ENCODE results near the gene MYG1. TPM values are rescaled to one million over a fixed set of nuclear protein-coding genes. Genes with fewer than 3 reads are reported as not detected.
"Not testable (repeated sequence)": the region's sequence is repeated elsewhere in the genome, so short reads cannot be mapped to it uniquely, and the experiment has no call there.

MYG1 gene
- total RNA-seq, 1 donor from 2014 or later: 50.1 TPM

DNA sequence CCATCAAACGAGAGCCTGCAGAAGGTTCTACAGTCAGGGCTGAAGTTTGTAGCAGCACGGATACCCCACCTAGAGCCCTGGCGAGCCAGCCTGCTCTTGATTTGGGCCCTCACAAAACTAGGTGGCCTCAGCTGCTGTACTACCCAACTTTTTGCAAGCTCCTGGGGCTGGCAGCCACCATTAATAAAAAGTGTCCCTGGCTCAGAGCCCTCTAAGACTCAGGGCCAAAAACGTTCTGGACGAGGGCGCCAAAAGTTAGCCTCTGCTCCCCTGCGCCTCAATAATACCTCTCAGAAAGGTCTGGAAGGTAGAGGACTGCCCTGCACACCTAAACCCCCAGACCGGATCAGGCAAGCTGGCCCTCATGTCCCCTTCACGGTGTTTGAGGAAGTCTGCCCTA is 13.0 kb upstream of the MYG1 start:
- no peak overlapping the region for H3K4me3 ChIP-seq (ENCODE audit: low read length in 3 of 3)
- H3K27me3 ChIP-seq (ENCODE audit: control insufficient read depth in 3 of 3, insufficient read depth in 3 of 3, low read length in 3 of 3): no peaks in the 10 kb centered on the region
- no peaks in the 10 kb centered on the region for H3K36me3 ChIP-seq (ENCODE audit: control insufficient read depth in 3 of 3, insufficient read depth in 3 of 3, low read length in 3 of 3)
- no peak overlapping the region for H3K9ac ChIP-seq (ENCODE audit: low read depth in 1 of 3, low read length in 3 of 3)
- no peak overlapping the region for H3K27ac ChIP-seq (ENCODE audit: low read depth, low read length)
- H3K4me1 ChIP-seq (ENCODE audit: control insufficient read depth in 3 of 3, insufficient read depth in 3 of 3, low read length in 3 of 3): no peaks in the 10 kb centered on the region
- no peaks in the 10 kb centered on the region for H3K9me3 ChIP-seq (ENCODE audit: control insufficient read depth in 3 of 3, low read length in 3 of 3)

DNA sequence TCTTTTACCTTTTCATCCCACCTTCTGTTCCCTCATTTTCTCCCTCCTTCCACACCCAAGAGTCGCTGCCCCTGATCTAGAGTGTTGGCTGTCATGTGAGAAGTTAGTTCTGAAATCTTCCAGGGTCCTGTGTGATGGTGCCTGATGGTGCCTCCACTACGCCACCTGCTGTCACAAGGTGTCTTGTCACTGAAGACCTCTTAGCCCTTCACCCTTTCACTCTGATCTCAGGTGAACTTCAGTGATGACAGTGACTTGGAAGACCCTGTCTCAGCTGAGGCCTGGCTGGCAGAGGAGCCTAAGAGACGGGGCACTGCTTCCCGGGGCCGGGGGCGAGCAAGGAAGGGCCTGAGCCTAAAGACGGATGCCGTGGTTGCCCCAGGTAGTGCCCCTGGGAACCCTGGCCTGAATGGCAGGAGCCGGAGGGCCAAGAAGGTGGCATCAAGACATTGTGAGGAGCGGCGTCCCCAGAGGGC is 11.7 kb upstream of the MYG1 start:
- no peaks in the 10 kb centered on the region for H3K4me1 ChIP-seq (ENCODE audit: control insufficient read depth in 3 of 3, insufficient read depth in 3 of 3, low read length in 3 of 3)
- no peaks in the 10 kb centered on the region for H3K36me3 ChIP-seq (ENCODE audit: control insufficient read depth in 3 of 3, insufficient read depth in 3 of 3, low read length in 3 of 3)
- H3K9me3 ChIP-seq (ENCODE audit: control insufficient read depth in 3 of 3, low read length in 3 of 3): no peaks in the 10 kb centered on the region
- H3K9ac ChIP-seq (ENCODE audit: low read depth in 1 of 3, low read length in 3 of 3): peak overlapping the region in 1 of 3 donors; percentile 3
- no peak overlapping the region for H3K27ac ChIP-seq (ENCODE audit: low read depth, low read length)
- H3K27me3 ChIP-seq (ENCODE audit: control insufficient read depth in 3 of 3, insufficient read depth in 3 of 3, low read length in 3 of 3): no peaks in the 10 kb centered on the region
- H3K4me3 ChIP-seq (ENCODE audit: low read length in 3 of 3): no peak overlapping the region

DNA sequence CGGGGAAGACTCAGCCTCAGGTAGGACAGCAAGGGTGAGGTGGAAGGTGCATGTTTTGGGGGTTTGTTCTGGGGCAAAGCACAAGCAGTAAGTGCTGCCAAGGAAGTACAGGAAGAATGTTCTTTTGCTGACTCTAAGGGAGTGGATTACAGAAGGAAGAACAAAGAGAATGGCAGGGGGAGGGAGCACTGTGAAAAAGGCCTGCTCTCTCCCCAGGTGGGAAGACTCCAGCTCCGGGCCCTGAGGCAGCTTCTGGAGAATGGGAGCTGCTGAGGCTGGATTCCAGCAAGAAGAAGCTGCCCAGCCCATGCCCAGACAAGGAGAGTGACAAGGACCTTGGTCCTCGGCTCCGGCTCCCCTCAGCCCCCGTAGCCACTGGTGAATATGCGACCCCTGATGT is 11.2 kb upstream of the MYG1 start:
- peak overlapping the region in 1 of 3 donors; percentile 3 for H3K9ac ChIP-seq (ENCODE audit: low read depth in 1 of 3, low read length in 3 of 3)

DNA sequence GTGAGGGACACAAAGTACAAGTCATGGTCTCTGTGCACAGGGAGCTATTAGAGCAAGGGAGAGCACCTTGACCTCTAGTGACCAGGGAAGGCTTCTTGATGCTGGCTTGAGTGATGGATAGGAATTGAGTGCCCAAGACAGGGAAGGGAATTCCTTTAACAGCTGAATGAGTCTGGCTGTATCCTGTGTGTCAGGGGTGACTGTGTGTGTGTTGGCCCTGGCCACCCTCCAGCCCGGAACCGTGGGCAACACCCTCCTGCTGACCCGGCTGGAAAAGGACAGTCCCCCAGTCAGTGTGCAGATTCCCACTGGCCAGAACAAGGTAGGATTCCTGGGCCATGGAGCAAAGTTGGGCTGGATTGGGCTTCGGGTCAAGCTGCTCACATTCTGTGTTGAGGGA is 9.6 kb upstream of the MYG1 start:
- Histone ChIP-seq H3K27ac (ENCODE audit: low read depth, low read length) (no peak overlapping the region), H3K36me3 (ENCODE audit: control insufficient read depth in 3 of 3, insufficient read depth in 3 of 3, low read length in 3 of 3) (no peaks in the 10 kb centered on the region)

More for the DNA sequence above, 11.2 kb upstream of the MYG1 start:
- no peak overlapping the region for H3K4me3 ChIP-seq (ENCODE audit: low read length in 3 of 3)
- H3K27me3 ChIP-seq (ENCODE audit: control insufficient read depth in 3 of 3, insufficient read depth in 3 of 3, low read length in 3 of 3): no peaks in the 10 kb centered on the region
- H3K9me3 ChIP-seq (ENCODE audit: control insufficient read depth in 3 of 3, low read length in 3 of 3): no peaks in the 10 kb centered on the region
- no peaks in the 10 kb centered on the region for H3K4me1 ChIP-seq (ENCODE audit: control insufficient read depth in 3 of 3, insufficient read depth in 3 of 3, low read length in 3 of 3)
- no peak overlapping the region for H3K27ac ChIP-seq (ENCODE audit: low read depth, low read length)
- H3K36me3 ChIP-seq (ENCODE audit: control insufficient read depth in 3 of 3, insufficient read depth in 3 of 3, low read length in 3 of 3): no peaks in the 10 kb centered on the region

DNA sequence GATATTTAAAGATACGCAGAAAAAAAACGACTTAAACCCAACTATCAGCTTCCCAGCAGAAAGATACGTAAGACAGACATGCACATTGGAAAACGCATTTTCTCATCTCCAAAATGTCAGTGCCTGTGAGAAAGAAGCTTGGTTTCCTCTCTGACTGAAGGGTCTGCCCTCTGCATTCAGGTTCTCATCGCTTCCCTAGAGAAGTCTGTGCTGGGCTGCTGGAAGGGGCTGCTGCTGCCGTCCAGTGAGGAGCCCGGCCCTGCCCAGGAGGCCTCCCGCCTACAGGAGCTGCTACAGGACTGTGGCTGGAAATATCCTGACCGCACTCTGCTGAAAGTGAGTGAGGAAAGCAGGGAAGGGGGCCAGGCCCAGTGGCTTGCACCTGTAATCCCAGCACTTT is 8.8 kb upstream of the MYG1 start:
- Histone ChIP-seq H3K27me3 (ENCODE audit: control insufficient read depth in 3 of 3, insufficient read depth in 3 of 3, low read length in 3 of 3) (no peaks in the 10 kb centered on the region), H3K9ac (ENCODE audit: low read depth in 1 of 3, low read length in 3 of 3) (no peak overlapping the region), H3K9me3 (ENCODE audit: control insufficient read depth in 3 of 3, low read length in 3 of 3) (no peaks in the 10 kb centered on the region), H3K36me3 (ENCODE audit: control insufficient read depth in 3 of 3, insufficient read depth in 3 of 3, low read length in 3 of 3) (no peaks in the 10 kb centered on the region), H3K4me1 (ENCODE audit: control insufficient read depth in 3 of 3, insufficient read depth in 3 of 3, low read length in 3 of 3) (peaks cover 7 to 12% (median 7%) of the 10 kb centered on the region in 3 donors), H3K4me3 (ENCODE audit: low read length in 3 of 3) (no peak overlapping the region), H3K27ac (ENCODE audit: low read depth, low read length) (no peak overlapping the region)

More for the DNA sequence above, 9.6 kb upstream of the MYG1 start:
- H3K9ac ChIP-seq (ENCODE audit: low read depth in 1 of 3, low read length in 3 of 3): peak overlapping the region in 1 of 3 donors; percentile 33
- H3K9me3 ChIP-seq (ENCODE audit: control insufficient read depth in 3 of 3, low read length in 3 of 3): no peaks in the 10 kb centered on the region
- no peak overlapping the region for H3K4me3 ChIP-seq (ENCODE audit: low read length in 3 of 3)
- peaks cover 3 to 4% (median 4%) of the 10 kb centered on the region in 3 donors for H3K4me1 ChIP-seq (ENCODE audit: control insufficient read depth in 3 of 3, insufficient read depth in 3 of 3, low read length in 3 of 3)
- no peaks in the 10 kb centered on the region for H3K27me3 ChIP-seq (ENCODE audit: control insufficient read depth in 3 of 3, insufficient read depth in 3 of 3, low read length in 3 of 3)

DNA sequence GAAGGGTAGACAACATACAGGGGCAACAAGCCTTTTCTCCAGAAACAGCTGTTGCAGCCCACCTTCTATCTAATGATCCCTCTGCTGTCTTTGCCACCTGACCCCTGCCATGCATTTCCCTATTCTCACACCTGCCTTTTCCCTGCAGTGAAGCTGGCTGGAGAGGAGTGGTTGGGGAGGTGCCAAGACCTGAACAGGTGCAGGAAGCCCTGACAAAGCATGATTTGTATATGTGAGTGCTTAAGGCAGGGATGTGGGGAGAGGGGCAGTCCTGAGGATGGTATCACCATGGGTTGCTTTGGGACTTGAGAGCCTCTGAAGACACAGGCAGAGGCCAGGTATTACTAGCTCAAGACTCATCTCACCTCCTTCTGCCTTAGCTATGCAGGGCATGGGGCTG is 7.1 kb upstream of the MYG1 start:
- H3K4me3 ChIP-seq (ENCODE audit: low read length in 3 of 3): no peak overlapping the region
- peak overlapping the region in 1 of 3 donors; percentile 50 for H3K9ac ChIP-seq (ENCODE audit: low read depth in 1 of 3, low read length in 3 of 3)
- no peaks in the 10 kb centered on the region for H3K9me3 ChIP-seq (ENCODE audit: control insufficient read depth in 3 of 3, low read length in 3 of 3)
- no peak overlapping the region for H3K27ac ChIP-seq (ENCODE audit: low read depth, low read length)
- peaks cover 0 to 3% (median 3%) of the 10 kb centered on the region in 3 donors for H3K36me3 ChIP-seq (ENCODE audit: control insufficient read depth in 3 of 3, insufficient read depth in 3 of 3, low read length in 3 of 3)
- peaks cover 19 to 29% (median 20%) of the 10 kb centered on the region in 3 donors for H3K4me1 ChIP-seq (ENCODE audit: control insufficient read depth in 3 of 3, insufficient read depth in 3 of 3, low read length in 3 of 3)
- H3K27me3 ChIP-seq (ENCODE audit: control insufficient read depth in 3 of 3, insufficient read depth in 3 of 3, low read length in 3 of 3): no peaks in the 10 kb centered on the region

DNA sequence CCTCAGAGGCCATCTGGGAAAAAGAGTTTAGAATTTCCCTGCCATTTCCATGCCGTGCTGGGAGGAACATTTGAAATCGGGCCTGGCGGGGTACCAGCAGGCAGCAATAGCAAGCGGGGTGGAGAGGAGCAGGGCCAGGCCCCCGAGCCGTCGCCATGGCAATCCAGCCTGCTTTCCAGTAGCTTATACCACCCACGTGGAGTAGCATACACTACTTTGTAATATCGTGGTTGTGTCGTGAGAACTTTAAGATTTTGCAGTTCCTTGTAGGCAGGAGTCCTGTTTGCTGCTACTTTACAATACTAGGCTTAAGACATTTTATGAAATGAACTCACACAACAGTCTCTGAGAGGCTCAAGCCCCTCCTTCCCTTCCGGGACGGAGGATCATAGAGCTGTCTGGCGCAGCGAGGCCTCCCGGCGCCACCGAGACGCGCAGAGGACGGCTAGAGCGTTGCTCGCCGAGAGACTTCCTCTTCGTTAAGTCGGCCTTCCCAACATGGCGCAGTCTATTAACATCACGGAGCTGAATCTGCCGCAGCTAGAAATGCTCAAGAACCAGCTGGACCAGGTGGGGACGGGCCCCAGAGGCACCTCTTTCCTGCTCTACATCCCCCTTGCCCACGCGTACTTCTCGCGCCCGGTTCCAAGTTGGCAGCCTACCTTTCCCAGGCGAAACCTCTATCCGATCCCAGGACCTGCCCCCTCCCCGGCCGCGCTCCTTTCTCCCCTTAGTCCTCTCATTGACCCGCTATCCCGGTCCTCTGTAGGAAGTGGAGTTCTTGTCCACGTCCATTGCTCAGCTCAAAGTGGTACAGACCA is 4.2 kb upstream of the MYG1 start, which contains the start of gene PFDN5:
Gene PFDN5, plus strand, starts transcription at position 473 of the 821 bp plus-strand sequence. Its CDS starts 26 bp downstream, at position 499.
- peaks cover 37 to 52% (median 37%) of the 10 kb centered on the region in 3 donors for H3K4me1 ChIP-seq (ENCODE audit: control insufficient read depth in 3 of 3, insufficient read depth in 3 of 3, low read length in 3 of 3)
- peak within 1 kb of the TSS; percentile 92 to 99 (median 94) for H3K4me3 ChIP-seq (ENCODE audit: low read length in 3 of 3)
- no peaks in the 10 kb centered on the region for H3K9me3 ChIP-seq (ENCODE audit: control insufficient read depth in 3 of 3, low read length in 3 of 3)
- peak within 1 kb of the TSS; percentile 94 to 98 (median 97) for H3K9ac ChIP-seq (ENCODE audit: low read depth in 1 of 3, low read length in 3 of 3)
- peaks cover 7 to 14% (median 10%) of the 10 kb centered on the region in 3 donors for H3K36me3 ChIP-seq (ENCODE audit: control insufficient read depth in 3 of 3, insufficient read depth in 3 of 3, low read length in 3 of 3)
- H3K27me3 ChIP-seq (ENCODE audit: control insufficient read depth in 3 of 3, insufficient read depth in 3 of 3, low read length in 3 of 3): no peaks in the 10 kb centered on the region
- peak within 1 kb of the TSS; percentile 86 for H3K27ac ChIP-seq (ENCODE audit: low read depth, low read length)

DNA sequence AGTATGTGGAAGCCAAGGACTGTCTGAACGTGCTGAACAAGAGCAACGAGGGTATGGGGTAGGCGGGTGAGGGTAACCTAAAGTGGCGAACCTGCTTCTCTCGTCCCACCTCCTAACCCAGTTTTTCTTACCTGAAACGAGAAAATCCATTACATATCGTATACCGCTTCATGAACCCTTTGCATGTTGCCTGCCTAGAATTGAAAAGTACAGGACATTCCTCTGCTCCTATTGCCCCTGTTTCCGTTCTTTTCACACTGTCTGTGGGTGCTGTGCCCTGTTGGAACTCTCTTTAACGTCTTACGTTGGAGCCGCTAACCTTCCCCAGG is 3.6 kb upstream of the MYG1 start:
- Histone ChIP-seq H3K27ac (ENCODE audit: low read depth, low read length) (peak overlapping the region; percentile 86), H3K27me3 (ENCODE audit: control insufficient read depth in 3 of 3, insufficient read depth in 3 of 3, low read length in 3 of 3) (no peaks in the 10 kb centered on the region), H3K9me3 (ENCODE audit: control insufficient read depth in 3 of 3, low read length in 3 of 3) (no peaks in the 10 kb centered on the region), H3K9ac (ENCODE audit: low read depth in 1 of 3, low read length in 3 of 3) (peak overlapping the region; percentile 94 to 98 (median 97)), H3K4me1 (ENCODE audit: control insufficient read depth in 3 of 3, insufficient read depth in 3 of 3, low read length in 3 of 3) (peaks cover 41 to 57% (median 42%) of the 10 kb centered on the region in 3 donors), H3K36me3 (ENCODE audit: control insufficient read depth in 3 of 3, insufficient read depth in 3 of 3, low read length in 3 of 3) (peaks cover 7 to 14% (median 10%) of the 10 kb centered on the region in 3 donors), H3K4me3 (ENCODE audit: low read length in 3 of 3) (peak overlapping the region; percentile 92 to 99 (median 94))

DNA sequence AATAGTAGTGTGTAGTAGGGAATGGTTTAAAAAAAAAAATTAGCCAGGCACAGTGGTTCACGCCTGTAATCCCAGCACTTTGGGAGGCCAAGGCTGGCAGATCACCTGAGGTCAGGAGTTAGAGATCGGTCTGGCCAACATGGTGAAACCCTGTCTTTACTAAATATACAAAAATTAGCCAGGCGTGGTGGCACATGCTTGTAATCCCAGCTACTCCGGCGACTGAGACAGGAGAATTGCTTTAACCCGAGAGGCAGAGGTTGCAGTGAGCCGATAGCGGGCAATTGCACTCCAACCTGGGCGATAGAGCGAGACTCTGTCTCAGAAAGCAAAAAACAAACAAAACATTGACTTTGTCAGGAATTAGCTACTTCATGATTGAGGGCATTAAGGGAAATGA is 2.4 kb upstream of the MYG1 start:
- Histone ChIP-seq H3K9ac (ENCODE audit: low read depth in 1 of 3, low read length in 3 of 3) (peak overlapping the region in 1 of 3 donors; percentile 3), H3K36me3 (ENCODE audit: control insufficient read depth in 3 of 3, insufficient read depth in 3 of 3, low read length in 3 of 3) (peaks cover 9 to 16% (median 13%) of the 10 kb centered on the region in 3 donors), H3K4me1 (ENCODE audit: control insufficient read depth in 3 of 3, insufficient read depth in 3 of 3, low read length in 3 of 3) (peaks cover 41 to 57% (median 42%) of the 10 kb centered on the region in 3 donors)
- H3K4me3 ChIP-seq (ENCODE audit: low read length in 3 of 3); H3K27me3 ChIP-seq (ENCODE audit: control insufficient read depth in 3 of 3, insufficient read depth in 3 of 3, low read length in 3 of 3); H3K9me3 ChIP-seq (ENCODE audit: control insufficient read depth in 3 of 3, low read length in 3 of 3); H3K27ac ChIP-seq (ENCODE audit: low read depth, low read length): not testable (repeated sequence)

DNA sequence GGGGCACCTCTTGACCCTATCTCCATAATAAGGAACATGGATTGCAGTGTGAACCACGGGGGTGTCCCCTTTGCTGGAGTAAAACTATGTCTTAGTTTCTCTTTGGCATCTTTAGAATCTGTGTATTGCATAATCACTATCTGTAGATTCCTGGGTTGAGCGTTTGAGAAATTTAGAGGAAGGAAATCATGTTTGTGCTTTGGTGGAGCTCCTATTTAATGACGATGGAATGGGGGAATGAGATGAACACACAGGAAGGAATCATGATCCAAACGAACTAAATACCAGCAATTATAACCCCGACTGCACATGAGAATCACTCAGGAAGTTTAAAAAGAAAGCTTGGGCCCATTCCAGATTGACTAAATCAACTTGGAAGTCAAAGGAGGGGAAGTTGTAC is 1.3 kb upstream of the MYG1 start:
- Histone ChIP-seq H3K4me1 (ENCODE audit: control insufficient read depth in 3 of 3, insufficient read depth in 3 of 3, low read length in 3 of 3) (peaks cover 44 to 62% (median 46%) of the 10 kb centered on the region in 3 donors), H3K27me3 (ENCODE audit: control insufficient read depth in 3 of 3, insufficient read depth in 3 of 3, low read length in 3 of 3) (no peaks in the 10 kb centered on the region), H3K9ac (ENCODE audit: low read depth in 1 of 3, low read length in 3 of 3) (no peak overlapping the region), H3K27ac (ENCODE audit: low read depth, low read length) (peak overlapping the region; percentile 81), H3K4me3 (ENCODE audit: low read length in 3 of 3) (no peak overlapping the region), H3K36me3 (ENCODE audit: control insufficient read depth in 3 of 3, insufficient read depth in 3 of 3, low read length in 3 of 3) (peaks cover 18 to 27% (median 23%) of the 10 kb centered on the region in 3 donors), H3K9me3 (ENCODE audit: control insufficient read depth in 3 of 3, low read length in 3 of 3) (no peaks in the 10 kb centered on the region)

All from skeletal muscle tissue (tissue), 4 donors.